22Rv1 (cell line): ENCODE measurements around the gene CD300E.

Experiments used
- H3K27ac ChIP-seq: fragments of 450-650 bp; 2 replicates; pipeline ENCODE4 v1.5.1; 2017
- ZFX ChIP-seq: fragments of 450-650 bp; IDR thresholded peaks from 2 replicates; pipeline ENCODE4 v1.6.1; 2017; ENCODE audit warnings: antibody characterized with exemption, borderline replicate concordance
- TF ChIP-seq, protein P1 (sequence below): fragments of 450-650 bp; IDR thresholded peaks from 2 replicates; pipeline ENCODE4 v1.5.1; 2017; ENCODE audit warnings: mild to moderate bottlenecking

The CD300E gene

DNA sequence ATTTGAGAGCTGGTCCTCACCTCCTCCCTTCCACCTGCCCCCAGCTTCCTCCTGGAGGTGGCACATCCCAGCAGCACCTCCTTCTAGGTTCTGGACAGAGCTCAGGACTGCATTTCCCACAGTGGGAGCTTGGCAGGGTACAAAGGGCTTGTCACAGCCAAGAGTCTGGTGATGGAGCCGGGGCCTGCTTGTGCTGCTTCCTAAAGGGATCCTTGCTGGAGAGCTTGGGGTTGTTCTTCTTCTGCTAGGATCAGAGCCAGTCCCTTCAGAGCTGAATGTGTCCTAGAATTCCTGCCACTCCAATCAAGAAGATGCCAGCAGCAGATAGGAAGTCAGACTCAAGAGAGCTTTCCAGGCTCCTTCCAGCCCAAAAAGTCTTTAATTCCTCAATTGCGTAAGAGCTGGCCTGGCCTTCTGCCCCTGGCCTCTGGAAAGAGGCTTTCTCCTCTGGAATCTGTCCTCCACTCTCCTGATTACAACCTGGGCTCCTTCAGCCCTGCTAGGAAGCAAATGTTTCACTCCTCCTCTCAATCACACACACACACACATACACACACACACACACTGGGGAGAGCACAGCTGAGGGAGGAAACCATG, 4.4 kb downstream of the CD300E start:
- TF ChIP-seq, protein P1, sequence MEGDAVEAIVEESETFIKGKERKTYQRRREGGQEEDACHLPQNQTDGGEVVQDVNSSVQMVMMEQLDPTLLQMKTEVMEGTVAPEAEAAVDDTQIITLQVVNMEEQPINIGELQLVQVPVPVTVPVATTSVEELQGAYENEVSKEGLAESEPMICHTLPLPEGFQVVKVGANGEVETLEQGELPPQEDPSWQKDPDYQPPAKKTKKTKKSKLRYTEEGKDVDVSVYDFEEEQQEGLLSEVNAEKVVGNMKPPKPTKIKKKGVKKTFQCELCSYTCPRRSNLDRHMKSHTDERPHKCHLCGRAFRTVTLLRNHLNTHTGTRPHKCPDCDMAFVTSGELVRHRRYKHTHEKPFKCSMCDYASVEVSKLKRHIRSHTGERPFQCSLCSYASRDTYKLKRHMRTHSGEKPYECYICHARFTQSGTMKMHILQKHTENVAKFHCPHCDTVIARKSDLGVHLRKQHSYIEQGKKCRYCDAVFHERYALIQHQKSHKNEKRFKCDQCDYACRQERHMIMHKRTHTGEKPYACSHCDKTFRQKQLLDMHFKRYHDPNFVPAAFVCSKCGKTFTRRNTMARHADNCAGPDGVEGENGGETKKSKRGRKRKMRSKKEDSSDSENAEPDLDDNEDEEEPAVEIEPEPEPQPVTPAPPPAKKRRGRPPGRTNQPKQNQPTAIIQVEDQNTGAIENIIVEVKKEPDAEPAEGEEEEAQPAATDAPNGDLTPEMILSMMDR: no peak
- TF ChIP-seq ZFX: no peak
- no peak overlapping the region for H3K27ac ChIP-seq

DNA sequence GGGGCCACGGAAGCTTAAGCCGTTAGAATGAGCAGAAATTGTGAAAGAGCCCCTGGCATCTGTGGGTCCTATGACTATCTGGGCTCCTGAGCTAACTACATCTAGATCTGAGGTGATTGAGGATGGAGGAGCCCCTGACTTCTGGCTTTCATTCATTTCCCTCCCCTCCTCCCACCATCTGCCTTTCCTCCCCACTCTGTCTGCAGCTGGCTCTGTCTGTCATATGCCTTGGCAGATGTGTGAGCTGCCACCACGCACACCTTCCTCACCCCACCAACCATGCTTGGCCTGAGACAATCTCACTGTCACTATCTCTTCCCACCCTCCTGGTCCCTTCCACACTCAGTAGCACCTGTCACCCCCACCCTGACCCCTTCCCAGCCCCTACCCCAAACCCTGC, 5.1 kb downstream of the CD300E start:
- no peak for TF ChIP-seq ZFX
- TF ChIP-seq, protein P1: no peak
- H3K27ac ChIP-seq: no peak overlapping the region

DNA sequence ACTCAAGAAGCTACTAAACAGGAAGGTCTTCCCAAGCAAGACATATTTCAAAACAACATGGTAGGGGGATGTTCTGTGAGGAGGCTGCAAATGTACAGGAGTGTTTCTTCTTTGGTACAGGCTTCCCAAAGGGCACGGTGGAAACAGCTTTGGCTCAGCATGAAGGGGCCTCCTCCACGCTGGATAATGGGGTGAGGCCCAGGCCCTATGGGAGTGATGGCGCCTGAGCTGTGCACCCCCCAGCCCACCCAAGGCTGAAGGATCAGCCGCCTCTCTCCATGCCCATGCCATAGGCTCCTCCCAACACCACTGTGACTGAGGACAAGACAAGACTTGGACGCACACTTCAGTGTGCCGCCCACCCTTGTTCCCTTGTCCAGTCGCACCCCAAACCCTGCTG, 6.8 kb downstream of the CD300E start:
- TF ChIP-seq, protein P1: no peak
- no peak for TF ChIP-seq ZFX
- no peak overlapping the region for H3K27ac ChIP-seq

DNA sequence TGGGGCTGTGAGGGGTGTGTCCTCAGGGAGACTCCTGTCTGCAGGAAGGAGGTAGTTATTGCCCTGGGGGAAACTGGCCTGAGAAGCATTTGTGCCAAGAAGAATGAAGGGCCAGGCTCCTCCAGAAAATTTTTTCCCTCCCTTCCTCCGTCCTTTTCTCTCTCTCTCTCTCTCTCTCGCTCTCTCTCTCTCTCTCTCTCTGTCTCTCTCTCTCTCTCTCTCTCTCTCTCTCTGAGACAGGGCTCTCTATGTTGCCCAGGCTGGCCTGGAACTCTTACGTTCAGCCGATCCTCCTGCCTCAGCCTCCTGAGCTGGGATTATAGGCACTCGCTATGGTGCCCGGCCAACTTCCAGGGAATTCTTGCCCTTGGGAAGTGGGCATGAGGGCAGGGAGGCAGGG, 11.5 kb downstream of the CD300E start:
- H3K27ac ChIP-seq: no peak overlapping the region
- no peak for TF ChIP-seq ZFX
- TF ChIP-seq, protein P1: no peak

DNA sequence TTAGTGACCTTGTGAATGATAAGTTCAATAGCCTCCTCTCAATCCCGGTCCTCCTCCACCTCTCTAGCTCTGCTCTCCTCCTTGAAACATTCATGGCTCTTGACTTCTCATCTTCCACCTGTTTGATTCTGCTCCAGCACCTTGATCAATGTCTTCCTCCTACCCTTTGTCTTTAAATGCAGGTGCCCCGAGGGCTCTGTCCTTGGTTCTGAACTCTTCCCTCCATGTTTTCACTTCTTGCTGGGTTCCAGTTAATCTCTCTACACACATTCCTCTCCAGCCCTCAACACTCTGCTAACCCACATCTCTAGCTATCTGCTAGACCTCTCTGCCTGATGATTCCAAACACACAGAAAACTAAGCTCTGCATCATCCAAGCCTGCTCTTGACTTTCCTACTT, 13.4 kb downstream of the CD300E start:
- TF ChIP-seq, protein P1: no peak
- TF ChIP-seq ZFX: no peak
- no peak overlapping the region for H3K27ac ChIP-seq

DNA sequence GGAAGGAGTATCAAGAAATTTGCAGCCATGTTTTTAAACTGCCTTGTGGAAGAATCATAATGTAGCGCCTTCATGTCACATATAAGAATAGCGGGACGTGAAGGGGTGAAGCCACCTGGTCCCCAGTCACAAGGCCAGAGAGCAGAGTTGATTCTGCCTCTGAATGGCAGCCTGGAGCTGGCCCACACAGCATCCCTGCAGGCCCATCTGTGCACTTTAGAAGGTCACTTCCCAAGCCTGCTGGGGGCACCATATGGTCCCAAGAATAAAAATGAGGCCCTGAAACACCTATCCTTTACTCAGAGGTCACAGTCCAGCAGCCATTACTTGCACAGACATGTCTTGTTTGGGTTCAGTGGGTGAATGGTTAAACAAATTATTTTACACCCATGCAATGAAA, 15.0 kb downstream of the CD300E start:
- TF ChIP-seq, protein P1: no peak
- no peak for TF ChIP-seq ZFX
- no peak overlapping the region for H3K27ac ChIP-seq

DNA sequence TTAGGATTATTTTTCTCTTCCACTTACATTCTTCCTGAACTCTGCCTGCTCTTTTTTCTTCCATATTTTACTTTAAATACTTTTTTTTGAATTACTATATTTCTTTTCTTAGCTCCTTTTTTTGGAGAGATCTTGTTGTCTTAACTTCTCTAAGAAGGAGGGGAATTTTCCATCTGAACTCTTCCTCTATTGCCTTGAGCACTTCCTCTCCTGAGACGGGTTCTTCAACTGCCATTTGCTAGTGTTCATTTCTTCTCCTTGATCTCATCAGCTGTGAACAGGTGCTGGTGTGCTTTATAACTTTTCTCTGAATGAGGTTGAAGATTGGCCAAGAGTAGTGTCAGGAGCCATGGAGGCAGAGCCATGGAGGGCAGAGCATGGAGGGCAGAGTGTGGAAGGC, 16.3 kb downstream of the CD300E start:
- TF ChIP-seq, protein P1: no peak
- no peak for TF ChIP-seq ZFX
- H3K27ac ChIP-seq: no peak overlapping the region
